Smooth muscle cell (in vitro differentiated cells): ENCODE results near the gene CCRL2. TPM values are rescaled to one million over a fixed set of nuclear protein-coding genes. Genes with fewer than 3 reads are reported as not detected.
"Not testable (repeated sequence)": the region's sequence is repeated elsewhere in the genome, so short reads cannot be mapped to it uniquely, and the experiment has no call there.

Experiments used
- DNase-seq: peaks from one replicate; lab custom pipeline; 2025; ENCODE audit not compliant: unreplicated experiment; lab: John Stamatoyannopoulos, UW
- H2AFZ ChIP-seq: fragments of 200-600 bp; sonication (generic); 2 replicates; pipeline ENCODE4 v1.6.0; 2016; ENCODE audit warnings: antibody characterized with exemption, low read depth, mild to moderate bottlenecking
- H3F3A ChIP-seq: fragments of 200-600 bp; sonication (generic); 2 replicates; pipeline ENCODE4 v1.6.0; 2017; ENCODE audit warnings: antibody characterized with exemption, low read depth
- H3K27ac ChIP-seq: fragments of 200-600 bp; sonication (generic); 2 replicates; pipeline ENCODE4 v1.5.1; 2016; ENCODE audit warnings: low read depth, mild to moderate bottlenecking
- H3K27me3 ChIP-seq: fragments of 200-600 bp; sonication (generic); 2 replicates; pipeline ENCODE4 v1.6.1; 2016; ENCODE audit warnings: low read depth, mild to moderate bottlenecking
- H3K36me3 ChIP-seq: fragments of 200-600 bp; sonication (generic); 2 replicates; pipeline ENCODE4 v1.5.1; 2016; ENCODE audit warnings: low read depth
- H3K4me1 ChIP-seq: fragments of 200-600 bp; sonication (generic); 2 replicates; pipeline ENCODE4 v1.5.1; 2016; ENCODE audit warnings: low read depth
- H3K4me2 ChIP-seq: fragments of 200-600 bp; sonication (generic); 2 replicates; pipeline ENCODE4 v1.6.0; 2016; ENCODE audit warnings: mild to moderate bottlenecking
- H3K4me3 ChIP-seq: fragments of 200-600 bp; sonication (generic); 2 replicates; pipeline ENCODE4 v1.5.1; 2016; ENCODE audit warnings: mild to moderate bottlenecking
- H3K79me2 ChIP-seq: fragments of 200-600 bp; sonication (generic); 2 replicates; pipeline ENCODE4 v1.6.0; 2016; ENCODE audit warnings: low read depth, mild to moderate bottlenecking
- H3K9ac ChIP-seq: fragments of 200-600 bp; sonication (generic); 2 replicates; pipeline ENCODE4 v1.6.0; 2016; ENCODE audit warnings: low read depth
- H3K9me3 ChIP-seq: fragments of 200-600 bp; sonication (generic); replicated peaks from 2 replicates; pipeline ENCODE4 v1.5.1; 2016; ENCODE audit warnings: low read depth
- H4K20me1 ChIP-seq: fragments of 200-600 bp; sonication (generic); 2 replicates; pipeline ENCODE4 v1.6.0; 2016; ENCODE audit warnings: low read depth
- WGBS: methylation state at CpG from one replicate; pipeline ENCODE4 v1.1.7; 2016; ENCODE audit warnings: low lambda C conversion rate; 5-methylcytosine and 5-hydroxymethylcytosine counted together
- polyA plus RNA-seq: library from polyadenylated mRNA; unstranded; fragments of >200 nt; fragmentation: Nextera tagmentation; extraction: Ambion mirVana; gene quantifications from 2 replicates; pipeline ENCODE4 v1.2.1, GENCODE V29; 2016
- total RNA-seq: library from RNA; depleted of rRNA; stranded (reverse); fragments of >200 nt; gene quantifications from 2 replicates; pipeline ENCODE4 v1.2.3, GENCODE V29; 2014
- TF ChIP-seq, protein P1 (sequence below): fragments of 200-600 bp; sonication (generic); IDR thresholded peaks from 2 replicates; pipeline ENCODE4 v1.5.1; 2017; ENCODE audit warnings: borderline replicate concordance, mild to moderate bottlenecking, antibody characterized with exemption; ENCODE audit not compliant: insufficient read depth, poor library complexity, severe bottlenecking

CCRL2 gene
- total and polyA plus RNA-seq, 2 experiments from 2014 or later = not detected

DNA sequence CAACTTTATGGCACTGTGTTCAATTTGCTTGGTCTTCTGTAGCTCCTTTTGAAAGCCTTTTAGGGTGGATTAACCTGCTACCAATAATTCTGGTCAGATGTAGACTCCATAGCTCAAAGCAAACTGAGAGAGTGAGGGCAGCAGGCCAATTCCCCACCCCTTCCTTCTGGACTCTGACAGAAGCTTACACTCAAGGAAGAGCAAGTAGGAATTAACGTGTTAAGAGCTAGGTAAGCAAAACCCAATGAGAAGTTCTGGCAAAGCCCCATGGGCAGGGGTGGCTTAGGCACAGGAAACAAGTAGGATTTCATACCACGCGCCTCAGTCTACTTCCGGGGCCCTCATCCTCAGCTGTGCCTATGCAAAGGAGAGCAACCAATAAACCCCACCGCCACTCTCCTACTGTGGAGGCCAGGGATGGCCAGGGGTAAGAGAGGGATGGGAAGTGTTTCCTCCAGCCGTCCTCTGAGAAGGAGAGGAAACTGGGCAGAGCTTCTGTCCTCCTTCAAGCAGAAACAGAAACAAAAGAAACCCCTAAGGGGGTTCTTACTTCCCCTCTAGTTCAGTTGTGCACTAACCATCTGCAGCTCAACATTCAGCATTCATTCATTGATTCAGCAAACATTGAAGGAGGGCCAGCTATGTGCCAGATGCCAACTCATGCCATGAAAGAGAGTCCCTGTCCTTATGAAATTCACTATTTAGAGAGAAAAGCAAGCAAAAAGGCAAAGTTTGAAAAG is 23.7 kb upstream of the CCRL2 start:
- H3K9me3 ChIP-seq = no peaks in the 10 kb centered on the region
- H3K4me2 ChIP-seq = no peak overlapping the region
- H3K27ac ChIP-seq = no peak overlapping the region
- no peak overlapping the region for H3K4me3 ChIP-seq
- no peaks in the 10 kb centered on the region for H3K79me2 ChIP-seq
- TF ChIP-seq, protein P1, sequence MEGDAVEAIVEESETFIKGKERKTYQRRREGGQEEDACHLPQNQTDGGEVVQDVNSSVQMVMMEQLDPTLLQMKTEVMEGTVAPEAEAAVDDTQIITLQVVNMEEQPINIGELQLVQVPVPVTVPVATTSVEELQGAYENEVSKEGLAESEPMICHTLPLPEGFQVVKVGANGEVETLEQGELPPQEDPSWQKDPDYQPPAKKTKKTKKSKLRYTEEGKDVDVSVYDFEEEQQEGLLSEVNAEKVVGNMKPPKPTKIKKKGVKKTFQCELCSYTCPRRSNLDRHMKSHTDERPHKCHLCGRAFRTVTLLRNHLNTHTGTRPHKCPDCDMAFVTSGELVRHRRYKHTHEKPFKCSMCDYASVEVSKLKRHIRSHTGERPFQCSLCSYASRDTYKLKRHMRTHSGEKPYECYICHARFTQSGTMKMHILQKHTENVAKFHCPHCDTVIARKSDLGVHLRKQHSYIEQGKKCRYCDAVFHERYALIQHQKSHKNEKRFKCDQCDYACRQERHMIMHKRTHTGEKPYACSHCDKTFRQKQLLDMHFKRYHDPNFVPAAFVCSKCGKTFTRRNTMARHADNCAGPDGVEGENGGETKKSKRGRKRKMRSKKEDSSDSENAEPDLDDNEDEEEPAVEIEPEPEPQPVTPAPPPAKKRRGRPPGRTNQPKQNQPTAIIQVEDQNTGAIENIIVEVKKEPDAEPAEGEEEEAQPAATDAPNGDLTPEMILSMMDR = no peak
- H3K27me3 ChIP-seq = peaks cover 16% of the 10 kb centered on the region
- 92% methylated on average over 6 of the region's 6 CpGs for WGBS
- no peak overlapping the region for H2AFZ ChIP-seq
- H3F3A ChIP-seq = no peaks in the 10 kb centered on the region
- H3K36me3 ChIP-seq = no peaks in the 10 kb centered on the region
- no peak overlapping the region for H3K9ac ChIP-seq
- H3K4me1 ChIP-seq = no peaks in the 10 kb centered on the region
- H4K20me1 ChIP-seq = no peaks in the 10 kb centered on the region
- no peak for DNase-seq

DNA sequence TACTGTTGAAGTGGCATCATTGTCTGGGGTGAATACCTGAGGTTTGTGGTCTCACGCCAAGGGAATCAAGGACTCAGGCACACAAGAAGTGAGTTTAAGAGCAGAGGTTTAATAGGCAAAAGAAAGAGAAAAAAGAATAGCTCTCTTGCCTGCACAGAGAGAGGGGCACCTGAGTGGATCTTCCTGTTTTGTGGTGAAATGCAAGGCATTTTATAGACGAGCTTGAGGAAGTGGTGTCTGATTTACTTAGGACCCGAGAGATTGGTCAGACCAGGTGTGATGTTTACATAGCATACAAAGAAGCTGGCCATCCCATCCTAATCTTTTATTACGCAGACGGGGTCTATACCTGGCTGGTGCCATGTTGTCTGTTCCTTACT is 23.1 kb upstream of the CCRL2 start:
- WGBS = 72% methylated on average over 5 of the region's 5 CpGs
- Histone ChIP-seq H3K4me3 (no peak overlapping the region), H3K9ac (no peak overlapping the region), H3K36me3 (no peaks in the 10 kb centered on the region), H3K79me2 (no peaks in the 10 kb centered on the region), H3K27ac (no peak overlapping the region), H4K20me1 (no peaks in the 10 kb centered on the region), H3K9me3 (no peaks in the 10 kb centered on the region), H3K27me3 (peaks cover 16% of the 10 kb centered on the region), H3K4me2 (no peak overlapping the region), H2AFZ (no peak overlapping the region), H3F3A (no peaks in the 10 kb centered on the region), H3K4me1 (no peaks in the 10 kb centered on the region)
- DNase-seq = no peak
- TF ChIP-seq, protein P1 = no peak

DNA sequence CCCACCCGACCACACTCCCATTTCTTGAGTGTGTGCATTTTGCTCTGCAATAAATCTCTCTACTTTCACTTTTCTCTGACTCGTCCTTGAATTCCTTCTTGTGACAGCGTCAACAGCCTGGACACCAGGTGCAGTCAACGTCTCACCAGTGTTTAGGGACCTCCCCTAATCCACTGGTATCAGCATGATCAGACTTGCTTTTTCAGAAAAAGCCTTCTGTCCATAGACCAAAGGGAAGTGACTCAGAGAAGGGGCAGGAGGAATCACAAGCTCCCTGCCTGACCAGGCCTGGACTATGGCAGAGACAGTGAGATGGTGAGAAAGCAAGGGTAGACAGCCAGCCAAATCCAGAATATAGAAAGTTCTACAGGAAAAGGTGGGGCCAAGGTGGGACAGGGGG is 20.9 kb upstream of the CCRL2 start:
- H3K36me3 ChIP-seq = no peaks in the 10 kb centered on the region
- no peak overlapping the region for H3K9ac ChIP-seq
- peaks cover 15% of the 10 kb centered on the region for H3K27me3 ChIP-seq
- H2AFZ ChIP-seq = no peak overlapping the region
- no peaks in the 10 kb centered on the region for H3K79me2 ChIP-seq
- no peaks in the 10 kb centered on the region for H3K9me3 ChIP-seq
- TF ChIP-seq, protein P1 = no peak
- H3K27ac ChIP-seq = peak overlapping the region; percentile 40
- no peaks in the 10 kb centered on the region for H4K20me1 ChIP-seq
- WGBS = 36% methylated on average over 4 of the region's 4 CpGs
- no peaks in the 10 kb centered on the region for H3F3A ChIP-seq
- peak overlapping the region; percentile 8 for H3K4me2 ChIP-seq
- no peak overlapping the region for H3K4me3 ChIP-seq
- no peak for DNase-seq
- no peaks in the 10 kb centered on the region for H3K4me1 ChIP-seq

DNA sequence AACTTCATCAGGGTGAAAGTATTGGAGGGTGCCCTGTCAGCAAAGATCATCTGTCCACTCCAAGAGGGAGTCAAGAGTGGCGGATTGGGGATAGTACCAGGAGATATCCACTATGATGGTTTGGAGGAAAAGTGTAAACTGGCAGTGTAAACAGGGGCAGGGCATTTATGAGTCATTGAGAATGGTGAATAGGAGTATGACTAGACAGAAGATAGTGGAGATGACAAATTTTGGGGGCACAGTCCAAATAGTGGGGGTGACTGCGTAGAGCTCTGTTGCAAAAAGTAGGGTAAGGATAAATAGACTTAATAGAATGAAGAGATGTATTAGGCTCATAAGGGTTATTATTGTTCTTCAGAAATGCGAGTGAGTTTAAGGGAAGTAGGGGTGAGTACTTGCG is 18.2 kb upstream of the CCRL2 start:
- not testable (repeated sequence) for H3F3A ChIP-seq, H3K27ac ChIP-seq, H3K79me2 ChIP-seq, H4K20me1 ChIP-seq, H3K4me1 ChIP-seq, H2AFZ ChIP-seq, H3K9ac ChIP-seq, H3K9me3 ChIP-seq, H3K4me2 ChIP-seq, DNase-seq, H3K36me3 ChIP-seq, H3K4me3 ChIP-seq
- 96% methylated on average over 4 of the region's 4 CpGs for WGBS
- H3K27me3 ChIP-seq = peaks cover 27% of the 10 kb centered on the region
